Breast epithelium (tissue), 3 donors: Measurements from ENCODE around the gene ENO1.

ENCODE experiments used
- POLR2A ChIP-seq: fragments of 450-650 bp; IDR thresholded peaks from one replicate; pipeline ENCODE4 v1.6.1; 2016; ENCODE audit warnings: antibody characterized with exemption, mild to moderate bottlenecking, moderate library complexity
- POLR2AphosphoS5 ChIP-seq, 3 donors: sonication (generic); formaldehyde crosslinking; IDR thresholded peaks; one replicate each; pipeline ENCODE4 v1.6.1; 2017; ENCODE audit warnings: antibody characterized with exemption in 3 of 3
- TF ChIP-seq, protein P1 (sequence below), 3 donors: fragments of 450-650 bp; IDR thresholded peaks; one replicate each; pipeline ENCODE4 v1.5.1; 2016 to 2017; ENCODE audit warnings: antibody characterized with exemption in 3 of 3, mild to moderate bottlenecking in 3 of 3, moderate library complexity in 3 of 3

- TF ChIP-seq, protein P1, sequence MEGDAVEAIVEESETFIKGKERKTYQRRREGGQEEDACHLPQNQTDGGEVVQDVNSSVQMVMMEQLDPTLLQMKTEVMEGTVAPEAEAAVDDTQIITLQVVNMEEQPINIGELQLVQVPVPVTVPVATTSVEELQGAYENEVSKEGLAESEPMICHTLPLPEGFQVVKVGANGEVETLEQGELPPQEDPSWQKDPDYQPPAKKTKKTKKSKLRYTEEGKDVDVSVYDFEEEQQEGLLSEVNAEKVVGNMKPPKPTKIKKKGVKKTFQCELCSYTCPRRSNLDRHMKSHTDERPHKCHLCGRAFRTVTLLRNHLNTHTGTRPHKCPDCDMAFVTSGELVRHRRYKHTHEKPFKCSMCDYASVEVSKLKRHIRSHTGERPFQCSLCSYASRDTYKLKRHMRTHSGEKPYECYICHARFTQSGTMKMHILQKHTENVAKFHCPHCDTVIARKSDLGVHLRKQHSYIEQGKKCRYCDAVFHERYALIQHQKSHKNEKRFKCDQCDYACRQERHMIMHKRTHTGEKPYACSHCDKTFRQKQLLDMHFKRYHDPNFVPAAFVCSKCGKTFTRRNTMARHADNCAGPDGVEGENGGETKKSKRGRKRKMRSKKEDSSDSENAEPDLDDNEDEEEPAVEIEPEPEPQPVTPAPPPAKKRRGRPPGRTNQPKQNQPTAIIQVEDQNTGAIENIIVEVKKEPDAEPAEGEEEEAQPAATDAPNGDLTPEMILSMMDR (IDR thresholded peaks at IDR 0.05), result no peak
- TF ChIP-seq POLR2A, result no peak
- TF ChIP-seq POLR2AphosphoS5 (IDR thresholded peaks at IDR 0.05), result no peak
Observed at GRCh38 chr1:8847990-8848389, 30.5 kb downstream of the ENO1 start.
